ENCODE results near the gene ZNF26.
"Not testable (repeated sequence)": the region's sequence is repeated elsewhere in the genome, so short reads cannot be mapped to it uniquely, and the experiment has no call there.

- TF ChIP-seq, protein P1, sequence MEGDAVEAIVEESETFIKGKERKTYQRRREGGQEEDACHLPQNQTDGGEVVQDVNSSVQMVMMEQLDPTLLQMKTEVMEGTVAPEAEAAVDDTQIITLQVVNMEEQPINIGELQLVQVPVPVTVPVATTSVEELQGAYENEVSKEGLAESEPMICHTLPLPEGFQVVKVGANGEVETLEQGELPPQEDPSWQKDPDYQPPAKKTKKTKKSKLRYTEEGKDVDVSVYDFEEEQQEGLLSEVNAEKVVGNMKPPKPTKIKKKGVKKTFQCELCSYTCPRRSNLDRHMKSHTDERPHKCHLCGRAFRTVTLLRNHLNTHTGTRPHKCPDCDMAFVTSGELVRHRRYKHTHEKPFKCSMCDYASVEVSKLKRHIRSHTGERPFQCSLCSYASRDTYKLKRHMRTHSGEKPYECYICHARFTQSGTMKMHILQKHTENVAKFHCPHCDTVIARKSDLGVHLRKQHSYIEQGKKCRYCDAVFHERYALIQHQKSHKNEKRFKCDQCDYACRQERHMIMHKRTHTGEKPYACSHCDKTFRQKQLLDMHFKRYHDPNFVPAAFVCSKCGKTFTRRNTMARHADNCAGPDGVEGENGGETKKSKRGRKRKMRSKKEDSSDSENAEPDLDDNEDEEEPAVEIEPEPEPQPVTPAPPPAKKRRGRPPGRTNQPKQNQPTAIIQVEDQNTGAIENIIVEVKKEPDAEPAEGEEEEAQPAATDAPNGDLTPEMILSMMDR (conservative IDR thresholded peaks at IDR 0.05 in 1 of 2, IDR thresholded peaks at IDR 0.05 in 1 of 2; ENCODE audit: extremely low read depth in 1 of 2, insufficient read depth in 1 of 2, low read depth in 1 of 2, low read length in 2 of 2), result not testable (repeated sequence)
- TF ChIP-seq EZH2 (IDR thresholded peaks at IDR 0.05; ENCODE audit: borderline replicate concordance, low read length), result not testable (repeated sequence)
Measured at GRCh38 chr12:132936921-132937320, 49.2 kb upstream of the ZNF26 start.
